ENCODE results near the gene ZNF512B.
"Not testable (repeated sequence)": the region's sequence is repeated elsewhere in the genome, so short reads cannot be mapped to it uniquely, and the experiment has no call there.

ZNF512B gene

GRCh38 chr20:63971960-63972311 is 2.2 kb upstream of the ZNF512B start:
- H3K4me3 Mint-ChIP-seq; H3K9me3 Mint-ChIP-seq; DNase-seq (ENCODE audit: low spot score in 2 of 2); ATAC-seq; H3K27ac Mint-ChIP-seq: not testable (repeated sequence)
- Mint-ChIP-seq H3K4me1 (peaks cover 39% of the 10 kb centered on the region), H3K36me3 (peaks cover 73% of the 10 kb centered on the region)

GRCh38 chr20:63970714-63971431 is 1.1 kb upstream of the ZNF512B start:
- Mint-ChIP-seq H3K9me3 (peaks cover 2% of the 10 kb centered on the region), H3K36me3 (peaks cover 62% of the 10 kb centered on the region), H3K4me3 (peak overlapping the region; percentile 42), H3K4me1 (peaks cover 28% of the 10 kb centered on the region), H3K27ac (peak overlapping the region; percentile 63)
- DNase-seq (ENCODE audit: low spot score in 2 of 2): peak in 1 of 2 donors; percentile 54
- no peak for ATAC-seq

- peak overlapping the region; percentile 91 for H3K27ac Mint-ChIP-seq
- DNase-seq (ENCODE audit: low spot score in 2 of 2): peak in 1 of 2 donors; percentile 57
- ATAC-seq: peak; percentile 20
- H3K36me3 Mint-ChIP-seq: peaks cover 45% of the 10 kb centered on the region
- peak overlapping the region; percentile 81 for H3K4me3 Mint-ChIP-seq
- H3K4me1 Mint-ChIP-seq: peaks cover 25% of the 10 kb centered on the region
- H3K9me3 Mint-ChIP-seq: peaks cover 2% of the 10 kb centered on the region
Observed at GRCh38 chr20:63968928-63969760, 586 bp downstream of the ZNF512B start.

GRCh38 chr20:63968136-63968927 is 1.4 kb downstream of the ZNF512B start:
- peaks cover 2% of the 10 kb centered on the region for H3K9me3 Mint-ChIP-seq
- DNase-seq (ENCODE audit: low spot score in 2 of 2): no peak
- H3K36me3 Mint-ChIP-seq: peaks cover 37% of the 10 kb centered on the region
- H3K4me3 Mint-ChIP-seq: peak overlapping the region; percentile 81
- H3K4me1 Mint-ChIP-seq: peaks cover 17% of the 10 kb centered on the region
- no peak for ATAC-seq
- peak overlapping the region; percentile 91 for H3K27ac Mint-ChIP-seq

GRCh38 chr20:63967330-63968135 is 2.2 kb downstream of the ZNF512B start:
- H3K36me3 Mint-ChIP-seq: peaks cover 33% of the 10 kb centered on the region
- H3K4me1 Mint-ChIP-seq: peaks cover 9% of the 10 kb centered on the region
- no peak for ATAC-seq
- peak overlapping the region; percentile 81 for H3K4me3 Mint-ChIP-seq
- H3K27ac Mint-ChIP-seq: peak overlapping the region; percentile 91
- no peak for DNase-seq (ENCODE audit: low spot score in 2 of 2)
- peaks cover 2% of the 10 kb centered on the region for H3K9me3 Mint-ChIP-seq

GRCh38 chr20:63966944-63967322 is 2.8 kb downstream of the ZNF512B start:
- Mint-ChIP-seq H3K4me1 (peaks cover 9% of the 10 kb centered on the region), H3K9me3 (peaks cover 2% of the 10 kb centered on the region), H3K4me3 (no peak overlapping the region), H3K36me3 (peaks cover 33% of the 10 kb centered on the region), H3K27ac (no peak overlapping the region)
- ATAC-seq (no peak), DNase-seq (ENCODE audit: low spot score in 2 of 2) (no peak)

GRCh38 chr20:63966172-63966943 is 3.4 kb downstream of the ZNF512B start:
- Mint-ChIP-seq H3K9me3 (peaks cover 2% of the 10 kb centered on the region), H3K4me1 (peaks cover 9% of the 10 kb centered on the region), H3K27ac (no peak overlapping the region), H3K4me3 (no peak overlapping the region), H3K36me3 (peaks cover 36% of the 10 kb centered on the region)
- DNase-seq (ENCODE audit: low spot score in 2 of 2) (no peak), ATAC-seq (no peak)

- DNase-seq (ENCODE audit: low spot score in 2 of 2) (no peak), ATAC-seq (no peak)
- Mint-ChIP-seq H3K4me3 (no peak overlapping the region), H3K9me3 (peaks cover 2% of the 10 kb centered on the region), H3K36me3 (peaks cover 25% of the 10 kb centered on the region), H3K4me1 (peaks cover 9% of the 10 kb centered on the region), H3K27ac (no peak overlapping the region)
Observed at GRCh38 chr20:63964412-63964811, 5.3 kb downstream of the ZNF512B start.

GRCh38 chr20:63963784-63964301 is 5.9 kb downstream of the ZNF512B start:
- H3K27ac Mint-ChIP-seq: no peak overlapping the region
- H3K9me3 Mint-ChIP-seq: peaks cover 2% of the 10 kb centered on the region
- peaks cover 6% of the 10 kb centered on the region for H3K4me1 Mint-ChIP-seq
- H3K36me3 Mint-ChIP-seq: peaks cover 20% of the 10 kb centered on the region
- H3K4me3 Mint-ChIP-seq: no peak overlapping the region
- ATAC-seq: no peak
- DNase-seq (ENCODE audit: low spot score in 2 of 2): no peak

GRCh38 chr20:63963348-63963741 is 6.4 kb downstream of the ZNF512B start:
- H3K4me3 Mint-ChIP-seq: no peak overlapping the region
- H3K9me3 Mint-ChIP-seq: peaks cover 2% of the 10 kb centered on the region
- DNase-seq (ENCODE audit: low spot score in 2 of 2): no peak
- peaks cover 1% of the 10 kb centered on the region for H3K4me1 Mint-ChIP-seq
- ATAC-seq: no peak
- H3K27ac Mint-ChIP-seq: no peak overlapping the region
- H3K36me3 Mint-ChIP-seq: peaks cover 15% of the 10 kb centered on the region

- ATAC-seq (no peak), DNase-seq (ENCODE audit: low spot score in 2 of 2) (no peak)
- peaks cover 13% of the 10 kb centered on the region for H3K36me3 Mint-ChIP-seq
- peaks cover 5% of the 10 kb centered on the region for H3K4me1 Mint-ChIP-seq
- H3K27ac Mint-ChIP-seq: peak overlapping the region; percentile 21
- peaks cover 2% of the 10 kb centered on the region for H3K9me3 Mint-ChIP-seq
- no peak overlapping the region for H3K4me3 Mint-ChIP-seq
Observed at GRCh38 chr20:63962426-63963347, 7.0 kb downstream of the ZNF512B start.

GRCh38 chr20:63961664-63962425 is 7.9 kb downstream of the ZNF512B start:
- peaks cover 18% of the 10 kb centered on the region for H3K36me3 Mint-ChIP-seq
- H3K4me3 Mint-ChIP-seq: no peak overlapping the region
- peaks cover 2% of the 10 kb centered on the region for H3K9me3 Mint-ChIP-seq
- peak overlapping the region; percentile 21 for H3K27ac Mint-ChIP-seq
- peaks cover 13% of the 10 kb centered on the region for H3K4me1 Mint-ChIP-seq
- DNase-seq (ENCODE audit: low spot score in 2 of 2) (no peak), ATAC-seq (no peak)
